SW 1271 (cell line): Measurements from ENCODE around the gene UBL4A.

ENCODE experiments used
- DNase-seq, 2 experiments: peaks; one replicate each; lab custom pipeline; 2025; lab: John Stamatoyannopoulos, UW

Gene UBL4A

DNA sequence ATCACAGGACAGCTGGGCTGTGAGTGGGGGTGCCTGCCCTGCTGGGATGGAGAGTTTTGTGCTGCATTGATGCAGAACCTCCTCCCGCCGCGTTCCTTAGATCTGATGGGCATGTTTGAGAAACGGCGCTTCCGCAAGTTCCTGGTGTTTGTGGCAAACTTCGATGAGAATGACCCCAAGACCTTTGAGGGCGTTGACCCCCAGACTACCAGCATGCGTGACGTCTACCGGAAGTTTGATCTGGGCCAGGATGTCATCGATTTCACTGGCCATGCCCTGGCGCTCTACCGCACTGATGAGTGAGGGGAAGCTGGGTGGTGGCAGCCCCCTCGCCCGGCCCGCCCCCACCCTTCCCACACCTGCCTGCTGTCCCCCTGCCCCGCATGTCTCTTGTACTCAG, 46.6 kb downstream of the UBL4A start:
- no peak for DNase-seq

DNA sequence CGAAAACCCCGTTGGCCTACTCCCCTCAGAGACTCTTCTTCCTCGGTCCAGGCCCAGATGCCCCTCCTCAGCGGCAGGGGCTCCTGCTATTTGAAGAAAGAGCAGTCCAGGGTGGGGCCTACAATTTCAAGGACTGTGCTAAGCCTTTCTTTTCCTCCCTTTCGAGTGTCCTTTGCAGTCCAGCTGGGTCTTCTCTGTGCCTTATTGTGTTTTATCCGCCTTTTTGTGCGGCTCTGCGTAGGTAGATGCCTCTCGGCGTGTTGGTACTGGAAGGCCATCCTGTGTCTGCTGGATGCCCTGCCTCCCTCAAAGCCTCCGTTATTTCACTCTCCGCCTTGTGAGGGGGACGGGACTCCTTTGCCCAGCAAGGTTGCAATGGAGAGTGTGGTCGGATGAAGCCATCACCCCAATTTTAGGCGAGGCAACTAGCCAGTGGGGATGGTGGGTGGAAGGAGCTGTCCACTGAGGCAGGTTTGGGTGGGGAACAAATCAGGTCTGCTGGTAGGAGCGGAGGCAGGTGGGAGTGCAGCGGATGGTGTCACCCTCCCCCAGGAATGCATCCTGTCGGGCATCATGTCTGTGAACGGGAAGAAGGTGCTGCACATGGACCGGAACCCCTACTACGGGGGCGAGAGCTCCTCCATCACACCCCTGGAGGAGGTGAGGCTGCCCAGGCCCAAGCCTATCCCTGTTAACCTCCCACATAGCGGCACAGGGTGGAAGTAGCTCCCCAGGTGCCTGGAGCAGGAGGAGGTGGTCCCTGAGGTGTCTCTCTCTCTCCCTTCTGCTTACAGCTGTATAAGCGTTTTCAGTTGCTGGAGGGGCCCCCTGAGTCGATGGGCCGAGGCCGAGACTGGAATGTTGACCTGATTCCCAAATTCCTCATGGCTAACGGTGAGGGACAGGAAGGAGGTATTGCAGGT, 48.2 kb downstream of the UBL4A start:
- no peak for DNase-seq

- DNase-seq = peak in 1 of 2 experiments; percentile 16
These were observed 49.2 kb downstream of the UBL4A start, which contains the start of gene GDI1 for GRCh38 chrX:154436983-154437752. Gene GDI1, plus strand, starts transcription at chrX:154437154. Its CDS starts 101 bp downstream, at chrX:154437255.

DNA sequence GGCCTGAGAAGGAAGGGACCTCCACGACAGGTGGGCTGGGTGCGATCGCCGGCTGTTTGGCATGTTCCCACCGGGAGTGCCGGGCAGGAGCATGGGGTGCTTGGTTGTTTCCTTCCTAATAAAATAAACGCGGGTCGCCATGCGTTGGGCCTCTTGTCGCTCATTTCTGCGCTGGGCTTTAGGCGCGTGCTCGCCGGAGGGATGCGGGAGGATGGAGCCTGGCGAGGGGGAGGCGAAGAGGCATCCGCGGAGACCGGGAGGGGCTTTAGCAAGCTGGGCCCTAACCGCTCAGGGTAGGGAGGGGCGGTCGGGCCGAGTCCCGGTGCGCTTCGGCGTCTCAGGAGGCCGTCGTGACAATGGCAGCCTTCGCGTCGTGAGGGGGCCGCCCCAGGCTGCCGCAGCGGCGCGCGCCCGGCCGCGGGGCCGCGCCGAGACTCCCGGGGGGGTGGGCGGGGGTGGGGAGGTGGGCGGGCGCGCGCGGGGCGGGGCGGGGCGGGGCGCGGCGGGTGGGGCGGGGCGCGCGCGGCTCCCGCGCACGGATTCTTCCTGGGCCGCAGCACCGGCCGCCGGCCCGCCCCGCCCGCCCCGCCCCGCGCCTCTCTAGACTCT, 49.9 kb downstream of the UBL4A start:
- no peak for DNase-seq

DNA sequence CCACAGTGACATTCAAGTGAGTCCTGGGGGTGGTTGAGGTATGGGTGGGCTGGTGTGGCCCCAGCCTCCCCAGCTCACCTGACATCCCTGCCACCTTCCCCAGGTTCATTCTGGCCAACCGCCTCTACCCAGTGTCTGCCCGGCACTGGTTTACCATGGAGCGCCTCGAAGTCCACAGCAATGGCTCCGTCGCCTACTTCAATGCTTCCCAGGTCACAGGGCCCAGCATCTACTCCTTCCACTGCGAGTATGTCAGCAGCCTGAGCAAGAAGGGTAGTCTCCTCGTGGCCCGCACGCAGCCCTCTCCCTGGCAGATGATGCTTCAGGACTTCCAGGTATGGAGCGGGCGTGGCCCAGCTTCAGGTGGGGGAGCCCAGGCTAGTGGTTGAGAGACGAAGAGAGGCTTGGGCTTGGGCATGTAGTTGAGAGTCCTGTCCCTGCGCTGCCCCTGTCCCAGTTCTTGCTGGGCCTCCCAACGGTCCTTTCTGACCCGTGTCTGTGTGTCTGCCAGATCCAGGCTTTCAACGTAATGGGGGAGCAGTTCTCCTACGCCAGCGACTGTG, 51.2 kb downstream of the UBL4A start:
- no peak for DNase-seq

GRCh38 chrX:154434394-154435168, 51.8 kb downstream of the UBL4A start:
- no peak for DNase-seq
